A673 (cell line): ENCODE results near the gene MN1.

Experiments used
- EZH2 ChIP-seq: fragments of 200-600 bp; sonication (generic); IDR thresholded peaks from 2 replicates; pipeline ENCODE4 v1.6.1; 2017; ENCODE audit warnings: borderline replicate concordance, low read depth, mild to moderate bottlenecking, mixed read lengths, antibody characterized with exemption, low read length; ENCODE audit not compliant: poor library complexity, severe bottlenecking
- TF ChIP-seq, protein P1 (sequence below): fragments of 300-800, 200-600 bp; sonication (generic); conservative IDR thresholded peaks from 2 replicates; pipeline ENCODE4 v1.5.1; 2017; ENCODE audit warnings: low read depth, mild to moderate bottlenecking, antibody characterized with exemption, low read length, moderate library complexity, mixed read lengths

DNA sequence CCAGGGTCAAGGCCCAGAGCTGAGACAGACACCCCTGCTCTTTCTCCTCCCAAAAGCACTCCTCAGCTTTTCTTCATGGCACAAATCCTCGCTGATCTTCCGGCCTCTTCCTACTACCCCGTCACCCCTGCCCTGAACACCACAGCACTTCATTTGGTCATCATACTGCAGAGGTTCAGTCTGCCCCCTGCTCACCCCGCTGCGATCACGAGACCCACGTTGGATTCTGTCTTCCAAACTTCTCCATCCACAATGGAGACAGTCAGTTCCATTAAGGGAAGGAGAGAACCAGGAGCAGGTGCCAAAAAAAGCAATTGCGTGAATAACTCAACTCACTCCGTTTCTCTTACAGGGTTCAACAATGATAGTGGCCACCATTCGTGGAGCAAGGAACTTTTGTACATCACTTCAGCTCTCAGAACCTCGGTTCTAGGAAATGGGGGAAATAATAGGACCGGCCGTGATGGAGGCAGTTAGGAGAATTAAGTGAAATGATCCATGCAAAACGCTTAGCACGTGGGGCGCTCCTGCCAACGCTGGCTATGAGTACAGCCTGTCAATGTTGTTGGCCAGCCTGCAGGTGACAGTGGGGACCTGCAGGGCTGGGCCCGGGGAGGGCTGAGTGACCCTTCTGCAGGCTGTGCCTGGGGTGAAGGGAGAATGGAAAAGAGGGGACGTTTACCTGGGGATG, 45.9 kb downstream of the MN1 start:
- TF ChIP-seq, protein P1, sequence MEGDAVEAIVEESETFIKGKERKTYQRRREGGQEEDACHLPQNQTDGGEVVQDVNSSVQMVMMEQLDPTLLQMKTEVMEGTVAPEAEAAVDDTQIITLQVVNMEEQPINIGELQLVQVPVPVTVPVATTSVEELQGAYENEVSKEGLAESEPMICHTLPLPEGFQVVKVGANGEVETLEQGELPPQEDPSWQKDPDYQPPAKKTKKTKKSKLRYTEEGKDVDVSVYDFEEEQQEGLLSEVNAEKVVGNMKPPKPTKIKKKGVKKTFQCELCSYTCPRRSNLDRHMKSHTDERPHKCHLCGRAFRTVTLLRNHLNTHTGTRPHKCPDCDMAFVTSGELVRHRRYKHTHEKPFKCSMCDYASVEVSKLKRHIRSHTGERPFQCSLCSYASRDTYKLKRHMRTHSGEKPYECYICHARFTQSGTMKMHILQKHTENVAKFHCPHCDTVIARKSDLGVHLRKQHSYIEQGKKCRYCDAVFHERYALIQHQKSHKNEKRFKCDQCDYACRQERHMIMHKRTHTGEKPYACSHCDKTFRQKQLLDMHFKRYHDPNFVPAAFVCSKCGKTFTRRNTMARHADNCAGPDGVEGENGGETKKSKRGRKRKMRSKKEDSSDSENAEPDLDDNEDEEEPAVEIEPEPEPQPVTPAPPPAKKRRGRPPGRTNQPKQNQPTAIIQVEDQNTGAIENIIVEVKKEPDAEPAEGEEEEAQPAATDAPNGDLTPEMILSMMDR = no peak
- TF ChIP-seq EZH2 = no peak
